Choroid plexus epithelial cell (primary cell): ENCODE data around the gene ZNF302.
A peak's percentile ranks its signal among the peaks of the same experiment; 100 is the strongest.

ENCODE experiments used
- DNase-seq: peaks from one replicate; pipeline ENCODE4 v3.0.0-alpha.2; 2010; ENCODE audit warnings: low read depth
- H3K4me3 ChIP-seq: 2 replicates; pipeline ENCODE4 v1.5.1; 2011; ENCODE audit warnings: low read depth, mild to moderate bottlenecking, control low read depth, low read length, moderate library complexity
- CTCF ChIP-seq: conservative IDR thresholded peaks from 2 replicates; pipeline ENCODE4 v1.5.1; 2011; ENCODE audit warnings: low read depth, mild to moderate bottlenecking, control low read depth, inconsistent platforms, low read length, moderate library complexity

ZNF302 gene

GRCh38 chr19:34731019-34731829, 53.7 kb downstream of the ZNF302 start:
- no peak overlapping the region for H3K4me3 ChIP-seq
- DNase-seq, result no peak
- no peak for TF ChIP-seq CTCF

- DNase-seq, result no peak
- H3K4me3 ChIP-seq, result no peak overlapping the region
- no peak for TF ChIP-seq CTCF
Measured at GRCh38 chr19:34731964-34732363, 54.5 kb downstream of the ZNF302 start.

- H3K4me3 ChIP-seq, result peak overlapping the region; percentile 92
- no peak for DNase-seq
- no peak for TF ChIP-seq CTCF
Measured at GRCh38 chr19:34732612-34733211, 55.2 kb downstream of the ZNF302 start.

GRCh38 chr19:34733266-34733745, 55.8 kb downstream of the ZNF302 start:
- H3K4me3 ChIP-seq, result peak overlapping the region; percentile 92
- DNase-seq, result no peak
- TF ChIP-seq CTCF, result no peak

GRCh38 chr19:34733746-34734536, 56.5 kb downstream of the ZNF302 start, which contains the start of gene ZNF181:
Gene ZNF181 (plus strand): TSS chr19:34734243. CDS start chr19:34735038, 795 bp downstream.
- H3K4me3 ChIP-seq, result peak within 1 kb of the TSS; percentile 92
- no peak for TF ChIP-seq CTCF
- DNase-seq, result peak; percentile 89

- peak; percentile 91 for DNase-seq
- peak overlapping the region; percentile 92 for H3K4me3 ChIP-seq
- no peak for TF ChIP-seq CTCF
Measured at GRCh38 chr19:34734537-34735103, 57.1 kb downstream of the ZNF302 start.
